Mesothelial cell of epicardium (in vitro differentiated cells): Measurements from ENCODE around the gene ANO8. TPM values are rescaled to one million over a fixed set of nuclear protein-coding genes. Genes with fewer than 3 reads are reported as not detected.

ENCODE experiments used
- DNase-seq, 2 experiments: peaks; one replicate each; pipeline ENCODE4 v3.0.0; 2021; ENCODE audit warnings: low spot score in 2 of 2; ENCODE audit not compliant: unreplicated experiment in 2 of 2
- H3K27ac Mint-ChIP-seq: 2 replicates; pipeline ENCODE4 v1.8.0; 2021; ENCODE audit warnings: mixed read lengths
- H3K27me3 Mint-ChIP-seq: 2 replicates; pipeline ENCODE4 v1.8.0; 2021; ENCODE audit warnings: low read depth, mixed read lengths
- H3K36me3 Mint-ChIP-seq: 2 replicates; pipeline ENCODE4 v1.8.0; 2021; ENCODE audit warnings: mixed read lengths
- H3K4me1 Mint-ChIP-seq: 2 replicates; pipeline ENCODE4 v1.8.0; 2021; ENCODE audit warnings: mixed read lengths
- H3K4me3 Mint-ChIP-seq: 2 replicates; pipeline ENCODE4 v1.8.0; 2021; ENCODE audit warnings: mild to moderate bottlenecking, moderate library complexity, mixed read lengths
- H3K9me3 Mint-ChIP-seq: 2 replicates; pipeline ENCODE4 v1.8.0; 2021; ENCODE audit warnings: mixed read lengths
- total RNA-seq: library from RNA; stranded (reverse); gene quantifications from 3 replicates; pipeline ENCODE4 v1.2.1, GENCODE V29; 2021
- TF ChIP-seq, protein P1 (sequence below): fragments of 200-600 bp; sonication (generic); IDR thresholded peaks from one replicate; pipeline ENCODE4 v1.5.0; 2021; ENCODE audit warnings: antibody characterized with exemption; ENCODE audit not compliant: unreplicated experiment

ANO8 gene
- total RNA-seq, 1 donor from 2014 or later = 43.5 TPM

DNA sequence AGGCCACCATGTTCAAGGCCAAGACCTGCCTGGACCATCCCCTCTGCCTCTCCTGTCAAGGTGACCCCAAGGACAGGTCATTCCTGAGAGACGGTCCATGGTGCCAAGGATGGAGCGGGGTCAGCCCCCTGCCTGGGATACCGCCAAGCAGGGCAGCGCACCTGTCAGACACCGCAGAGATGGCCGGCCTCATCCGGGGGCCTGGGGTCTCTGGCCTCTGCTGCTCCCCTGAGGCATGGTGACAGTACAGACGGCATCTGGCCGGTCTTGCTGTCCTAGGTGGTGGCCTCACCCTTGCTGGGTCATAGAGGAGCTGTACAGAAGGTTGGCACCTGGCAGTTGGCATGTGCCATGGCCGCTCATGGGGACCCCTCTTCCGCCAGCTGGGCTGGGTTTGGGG lies 14.2 kb downstream of the ANO8 start:
- no peak for DNase-seq
- TF ChIP-seq, protein P1, sequence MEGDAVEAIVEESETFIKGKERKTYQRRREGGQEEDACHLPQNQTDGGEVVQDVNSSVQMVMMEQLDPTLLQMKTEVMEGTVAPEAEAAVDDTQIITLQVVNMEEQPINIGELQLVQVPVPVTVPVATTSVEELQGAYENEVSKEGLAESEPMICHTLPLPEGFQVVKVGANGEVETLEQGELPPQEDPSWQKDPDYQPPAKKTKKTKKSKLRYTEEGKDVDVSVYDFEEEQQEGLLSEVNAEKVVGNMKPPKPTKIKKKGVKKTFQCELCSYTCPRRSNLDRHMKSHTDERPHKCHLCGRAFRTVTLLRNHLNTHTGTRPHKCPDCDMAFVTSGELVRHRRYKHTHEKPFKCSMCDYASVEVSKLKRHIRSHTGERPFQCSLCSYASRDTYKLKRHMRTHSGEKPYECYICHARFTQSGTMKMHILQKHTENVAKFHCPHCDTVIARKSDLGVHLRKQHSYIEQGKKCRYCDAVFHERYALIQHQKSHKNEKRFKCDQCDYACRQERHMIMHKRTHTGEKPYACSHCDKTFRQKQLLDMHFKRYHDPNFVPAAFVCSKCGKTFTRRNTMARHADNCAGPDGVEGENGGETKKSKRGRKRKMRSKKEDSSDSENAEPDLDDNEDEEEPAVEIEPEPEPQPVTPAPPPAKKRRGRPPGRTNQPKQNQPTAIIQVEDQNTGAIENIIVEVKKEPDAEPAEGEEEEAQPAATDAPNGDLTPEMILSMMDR = no peak
- Mint-ChIP-seq H3K36me3 (peaks cover 16% of the 10 kb centered on the region), H3K4me1 (no peaks in the 10 kb centered on the region), H3K9me3 (no peaks in the 10 kb centered on the region), H3K4me3 (no peak overlapping the region), H3K27ac (no peak overlapping the region), H3K27me3 (no peaks in the 10 kb centered on the region)

DNA sequence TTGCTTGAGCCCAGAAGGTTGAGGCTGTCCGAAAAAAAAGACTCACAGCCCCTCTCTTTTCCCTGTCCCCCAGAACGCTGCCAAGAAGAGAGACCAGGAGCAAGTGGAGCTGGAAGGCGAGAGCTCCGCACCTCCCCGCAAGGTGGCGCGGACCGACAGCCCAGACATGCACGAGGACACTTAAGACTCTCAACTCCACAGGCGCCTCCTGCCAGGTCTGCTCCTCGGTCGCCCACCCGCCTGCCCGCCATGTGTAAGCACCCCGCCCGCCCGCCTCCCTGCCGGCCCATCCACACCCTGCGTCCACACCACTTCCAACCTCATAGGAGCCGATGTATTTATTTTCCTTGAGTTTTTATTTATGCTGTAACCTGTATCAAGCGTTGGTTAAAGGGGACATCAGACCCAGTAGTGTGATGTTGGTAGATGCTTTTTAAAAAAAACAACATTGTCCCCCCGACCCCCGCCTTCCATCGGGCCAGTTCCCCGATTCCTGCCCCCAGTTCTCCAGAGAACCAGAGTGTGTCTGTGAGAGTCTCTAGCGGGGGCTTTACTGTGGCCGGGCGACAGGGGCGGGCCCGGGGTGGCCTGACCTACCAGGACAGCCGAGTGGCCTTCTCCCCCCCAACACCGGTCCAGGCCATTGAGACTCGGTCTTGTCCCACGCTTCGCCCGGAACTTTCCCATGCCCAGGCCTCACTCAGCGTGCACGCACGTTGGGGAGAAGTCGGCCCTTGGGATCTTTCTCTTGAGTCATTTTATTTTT lies 15.0 kb downstream of the ANO8 start:
- TF ChIP-seq, protein P1 = no peak
- H3K27ac Mint-ChIP-seq = no peak overlapping the region
- H3K27me3 Mint-ChIP-seq = no peaks in the 10 kb centered on the region
- no peak overlapping the region for H3K4me3 Mint-ChIP-seq
- peaks cover 17% of the 10 kb centered on the region for H3K36me3 Mint-ChIP-seq
- no peaks in the 10 kb centered on the region for H3K4me1 Mint-ChIP-seq
- no peaks in the 10 kb centered on the region for H3K9me3 Mint-ChIP-seq
- DNase-seq = no peak

DNA sequence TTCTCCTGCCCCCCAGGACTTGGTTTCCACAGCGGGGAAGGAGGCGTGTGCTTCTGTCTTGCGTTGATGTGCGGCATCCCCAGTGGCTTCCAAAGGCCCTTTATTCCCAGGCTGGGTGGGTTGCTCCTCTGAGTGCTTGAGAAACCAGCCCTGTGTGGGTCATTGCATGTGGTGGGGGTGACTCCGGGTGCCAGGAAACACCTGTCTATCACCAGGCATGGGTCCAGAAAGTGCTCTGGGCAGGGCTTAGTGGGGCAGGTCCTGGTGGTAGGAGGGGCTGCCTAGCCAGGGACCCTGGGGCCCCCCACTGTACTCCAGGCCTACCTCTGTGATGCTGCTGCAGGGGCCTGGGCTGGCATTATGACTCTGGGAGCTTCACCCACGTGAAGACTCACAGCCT lies 15.7 kb downstream of the ANO8 start:
- no peaks in the 10 kb centered on the region for H3K9me3 Mint-ChIP-seq
- no peaks in the 10 kb centered on the region for H3K4me1 Mint-ChIP-seq
- no peak for DNase-seq
- no peak overlapping the region for H3K4me3 Mint-ChIP-seq
- TF ChIP-seq, protein P1 = no peak
- no peak overlapping the region for H3K27ac Mint-ChIP-seq
- no peaks in the 10 kb centered on the region for H3K27me3 Mint-ChIP-seq
- peaks cover 20% of the 10 kb centered on the region for H3K36me3 Mint-ChIP-seq

DNA sequence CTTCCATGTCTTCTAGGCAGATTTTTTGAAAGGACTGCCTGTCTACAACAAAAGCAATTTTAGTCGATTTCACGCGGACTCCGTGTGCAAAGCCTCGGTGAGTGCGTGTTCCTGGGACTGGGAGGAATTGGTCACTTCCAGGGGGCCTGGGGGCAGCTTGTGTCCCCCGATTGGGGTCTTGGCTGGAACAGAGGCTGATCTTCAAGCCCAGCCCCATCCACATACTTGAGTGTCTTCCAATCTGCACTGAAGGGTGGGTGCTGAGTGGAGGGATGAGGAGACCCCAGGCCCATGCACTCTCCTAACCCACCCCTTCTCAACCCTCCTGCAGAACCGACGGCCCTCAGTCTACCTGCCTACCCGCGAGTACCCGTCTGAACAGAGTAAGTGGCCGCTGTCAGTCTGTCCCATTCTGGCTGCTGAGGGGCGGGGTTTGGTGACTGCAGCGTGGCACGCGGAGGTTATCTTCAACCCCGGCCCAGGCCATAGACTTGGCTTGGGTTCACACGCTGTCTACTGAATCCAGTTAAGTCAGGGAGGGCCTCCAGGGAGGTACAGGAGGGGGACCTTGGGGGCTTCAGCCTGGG lies 20.6 kb downstream of the ANO8 start:
- no peaks in the 10 kb centered on the region for H3K27me3 Mint-ChIP-seq
- no peak for DNase-seq
- peaks cover 12% of the 10 kb centered on the region for H3K4me1 Mint-ChIP-seq
- H3K4me3 Mint-ChIP-seq = no peak overlapping the region
- TF ChIP-seq, protein P1 = no peak
- H3K9me3 Mint-ChIP-seq = no peaks in the 10 kb centered on the region
- no peak overlapping the region for H3K27ac Mint-ChIP-seq
- H3K36me3 Mint-ChIP-seq = peaks cover 19% of the 10 kb centered on the region

DNA sequence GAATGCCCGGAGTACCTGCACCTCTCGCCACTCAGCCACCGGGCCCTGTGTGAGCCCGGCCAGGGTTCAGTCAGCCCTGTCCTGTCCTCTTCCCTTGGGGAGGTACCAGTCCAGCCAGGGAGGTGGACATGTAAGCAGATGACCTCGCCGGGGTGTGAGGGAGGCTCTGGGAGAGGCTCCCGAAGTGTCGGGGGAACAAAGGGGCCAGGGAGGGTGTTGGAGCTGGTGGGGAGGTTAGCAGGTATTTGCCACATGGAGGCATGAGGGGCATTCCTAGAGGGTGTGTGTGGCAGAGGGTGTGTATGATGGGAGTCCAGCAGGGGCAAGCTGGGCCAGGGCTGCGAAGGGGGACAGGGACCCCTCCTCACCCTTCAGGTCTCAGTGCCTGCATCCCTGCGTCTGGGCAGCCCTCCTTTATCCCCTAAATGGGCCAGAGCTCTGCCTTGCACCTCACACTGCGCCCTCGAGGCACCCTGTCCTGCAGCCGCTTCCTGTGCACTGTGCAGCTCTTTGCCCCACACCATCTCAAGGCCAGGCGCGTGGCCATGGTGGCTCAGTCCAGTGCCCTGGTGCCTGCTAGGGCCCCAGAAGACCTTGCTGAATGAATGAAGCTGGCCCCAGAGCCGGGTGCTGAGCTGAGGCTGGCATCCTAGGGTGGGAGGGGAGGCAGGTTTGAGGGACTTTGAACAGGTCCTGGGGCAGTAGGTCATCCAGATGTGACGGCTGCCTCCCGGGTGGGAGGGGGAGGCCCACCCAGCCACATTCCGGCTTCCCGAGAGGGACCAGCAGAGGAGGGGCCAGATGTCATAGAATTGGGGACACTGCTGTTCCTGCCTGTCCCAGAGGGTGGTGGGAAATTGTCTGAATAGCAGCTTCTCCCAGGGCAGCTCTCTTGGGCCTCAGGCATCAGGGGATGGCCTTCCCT lies 22.2 kb downstream of the ANO8 start:
- Mint-ChIP-seq H3K9me3 (no peaks in the 10 kb centered on the region), H3K4me1 (peaks cover 20% of the 10 kb centered on the region), H3K27ac (no peak overlapping the region), H3K36me3 (peaks cover 16% of the 10 kb centered on the region), H3K27me3 (no peaks in the 10 kb centered on the region), H3K4me3 (no peak overlapping the region)
- no peak for DNase-seq
- TF ChIP-seq, protein P1 = no peak
